Stimulated activated CD4-positive, alpha-beta T cell treated with anti-CD3 and anti-CD28 coated beads, Interleukin-1b, Interleukin-23, amount 100 ng/mL, for 4 hours (primary cell): ENCODE data around the gene SCGB1C2.
"Not testable (repeated sequence)": the region's sequence is repeated elsewhere in the genome, so short reads cannot be mapped to it uniquely, and the experiment has no call there.

Experiments
- DNase-seq, 2 donors: peaks; one replicate each; pipeline ENCODE4 v3.0.0-alpha.2; 2020; ENCODE audit warnings: low read depth in 2 of 2

Gene SCGB1C2

GRCh38 chr17:137166-137807 is at the start of gene SCGB1C2:
Gene SCGB1C2, plus strand, starts transcription at chr17:137569. Its CDS starts 22 bp downstream, at chr17:137591.
- DNase-seq = not testable (repeated sequence)

DNA sequence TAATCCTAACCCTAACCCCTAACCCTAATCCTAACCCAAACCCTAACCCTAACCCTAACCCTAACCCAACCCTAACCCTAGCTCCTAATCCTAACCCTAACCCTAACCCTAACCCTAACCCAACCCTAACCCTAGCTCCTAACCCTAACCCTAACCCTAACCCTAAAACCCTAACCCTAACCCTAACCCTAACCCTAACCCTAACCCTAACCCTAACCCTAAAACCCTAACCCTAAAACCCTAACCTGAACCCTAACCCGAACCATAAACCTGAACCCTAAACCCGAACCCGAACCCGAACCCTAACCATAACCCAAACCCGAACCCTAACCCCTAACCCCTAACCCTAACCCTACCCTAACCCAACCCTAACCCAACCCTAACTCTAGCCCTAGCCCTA is 24.3 kb upstream of the SCGB1C2 start:
- not testable (repeated sequence) for DNase-seq

GRCh38 chr17:118339-118917 is 18.9 kb upstream of the SCGB1C2 start:
- DNase-seq = not testable (repeated sequence)

DNA sequence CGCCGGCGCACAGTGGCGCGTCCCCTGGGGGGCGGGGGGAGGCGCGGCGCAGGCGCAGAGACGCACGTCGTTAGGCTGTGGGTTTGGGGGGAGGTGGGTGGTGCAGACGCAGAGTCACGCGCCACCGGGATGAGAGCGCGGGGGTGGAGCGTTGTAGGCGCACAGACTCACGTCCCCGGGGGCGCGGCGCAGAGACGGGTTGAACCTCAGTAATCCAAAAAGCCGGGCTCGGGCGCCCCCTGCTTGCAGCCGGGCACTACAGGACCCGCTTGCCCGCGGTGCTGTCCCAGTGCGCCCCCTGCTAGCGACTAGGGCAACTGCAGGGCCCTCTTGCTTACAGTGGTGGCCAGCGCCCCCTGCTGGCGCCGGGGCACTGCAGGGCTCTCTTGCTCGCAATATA is 3.4 kb upstream of the SCGB1C2 start:
- not testable (repeated sequence) for DNase-seq

DNA sequence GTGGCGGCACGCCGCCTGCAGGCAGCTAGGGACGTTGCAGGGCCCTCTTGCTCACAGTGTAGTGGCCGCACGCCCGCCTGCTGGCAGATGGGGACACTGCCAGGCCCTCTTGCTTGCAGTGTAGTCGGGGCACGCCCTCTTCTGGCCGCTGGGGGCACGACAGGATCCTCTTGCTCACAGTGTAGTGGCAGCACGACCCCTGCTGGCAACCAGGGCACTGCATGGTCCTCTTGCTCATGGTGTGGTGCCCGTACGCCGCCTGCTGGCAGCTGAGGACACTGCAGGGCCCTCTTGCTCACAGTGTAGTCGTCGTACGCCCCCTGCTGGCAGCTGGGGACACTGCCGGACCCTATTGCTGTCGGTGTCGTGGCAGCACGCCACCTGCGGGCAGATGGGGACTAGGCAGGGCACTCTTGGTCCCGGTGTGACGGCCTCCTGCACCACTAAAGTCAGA is 3.0 kb upstream of the SCGB1C2 start:
- not testable (repeated sequence) for DNase-seq

- not testable (repeated sequence) for DNase-seq
Measured at GRCh38 chr17:135022-135421, 2.3 kb upstream of the SCGB1C2 start.

- not testable (repeated sequence) for DNase-seq
Measured at GRCh38 chr17:135895-136294, 1.5 kb upstream of the SCGB1C2 start.

GRCh38 chr17:136531-136930 is 838 bp upstream of the SCGB1C2 start:
- DNase-seq = peak; percentile 51 to 65

DNA sequence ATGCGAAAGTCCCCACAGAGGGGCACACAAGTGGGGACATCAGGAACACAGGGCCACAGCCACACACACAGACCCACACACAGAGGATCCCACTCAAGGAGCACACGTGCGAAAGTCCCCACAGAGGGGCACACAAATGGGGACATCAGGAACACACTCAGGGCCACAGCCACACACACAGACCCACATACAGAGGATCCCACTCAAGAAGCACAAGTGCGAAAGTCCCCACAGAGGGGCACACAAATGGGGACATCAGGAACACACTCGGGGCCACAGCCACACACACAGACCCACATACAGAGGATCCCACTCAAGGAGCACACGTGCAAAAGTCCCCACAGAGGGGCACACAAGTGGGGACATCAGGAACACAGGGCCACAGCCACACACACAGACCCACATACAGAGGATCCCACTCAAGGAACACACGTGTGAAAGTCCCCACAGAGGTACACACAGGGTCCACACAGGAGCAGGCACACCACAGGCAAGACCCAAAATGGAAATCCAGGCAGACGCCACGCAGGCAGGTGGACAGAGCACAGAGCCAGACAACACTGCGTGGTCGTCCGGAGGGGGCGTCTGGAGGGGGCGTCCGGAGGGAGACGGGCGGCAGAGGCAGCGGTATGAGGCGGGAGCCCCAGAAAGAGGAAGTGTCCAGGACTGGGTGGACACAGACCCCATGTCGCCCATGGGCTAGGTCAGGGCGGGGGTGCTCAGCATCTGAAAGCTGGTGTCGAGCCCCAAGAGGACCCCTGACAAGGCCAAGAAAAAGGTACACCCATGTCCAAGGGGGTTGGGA is 2.2 kb downstream of the SCGB1C2 start:
- DNase-seq = not testable (repeated sequence)

GRCh38 chr17:142102-142661 is 4.8 kb downstream of the SCGB1C2 start:
- DNase-seq = no peak

DNA sequence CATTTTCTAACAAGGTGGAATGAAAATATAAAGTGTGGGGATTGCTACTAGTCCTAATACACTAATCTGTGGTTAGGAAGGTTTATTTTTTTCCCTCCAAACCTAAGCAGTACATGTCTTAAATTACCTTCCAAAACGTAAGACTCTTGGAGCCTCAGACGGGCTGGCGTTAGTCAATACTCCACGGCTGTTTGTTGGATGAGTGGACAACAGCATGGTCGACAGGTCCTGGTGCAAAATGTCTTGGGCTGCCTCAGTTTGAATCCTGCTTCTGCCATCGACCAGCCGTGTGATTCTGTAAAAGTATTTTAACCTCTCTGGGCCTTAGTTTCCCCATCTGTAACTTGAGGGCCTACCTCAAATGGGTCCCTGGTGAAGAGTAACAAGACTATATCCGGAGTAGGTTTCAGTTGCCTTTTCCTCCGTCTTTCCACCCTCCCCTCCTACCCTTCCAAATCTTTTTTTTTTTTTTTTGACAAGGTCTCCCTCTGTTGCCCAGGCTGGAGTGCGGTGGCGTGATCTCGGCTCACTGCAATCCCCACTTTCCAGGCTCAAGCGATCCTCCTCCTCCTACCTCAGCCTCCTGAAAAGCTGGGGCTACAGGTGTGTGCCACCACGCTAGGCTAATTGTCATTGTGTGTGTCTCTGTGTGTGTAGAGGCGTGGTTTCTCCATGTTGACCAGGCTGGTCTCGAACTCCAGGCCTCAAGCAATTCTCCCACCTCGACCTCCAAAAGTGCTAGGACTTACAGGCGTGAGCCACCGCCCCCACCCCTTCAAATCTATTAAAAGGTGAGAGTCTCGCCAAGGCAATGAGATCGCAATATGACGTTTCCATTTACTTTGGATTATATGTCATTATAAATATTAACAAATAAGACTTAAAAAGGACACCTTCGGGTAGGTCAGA is 5.8 kb downstream of the SCGB1C2 start:
- DNase-seq = no peak

DNA sequence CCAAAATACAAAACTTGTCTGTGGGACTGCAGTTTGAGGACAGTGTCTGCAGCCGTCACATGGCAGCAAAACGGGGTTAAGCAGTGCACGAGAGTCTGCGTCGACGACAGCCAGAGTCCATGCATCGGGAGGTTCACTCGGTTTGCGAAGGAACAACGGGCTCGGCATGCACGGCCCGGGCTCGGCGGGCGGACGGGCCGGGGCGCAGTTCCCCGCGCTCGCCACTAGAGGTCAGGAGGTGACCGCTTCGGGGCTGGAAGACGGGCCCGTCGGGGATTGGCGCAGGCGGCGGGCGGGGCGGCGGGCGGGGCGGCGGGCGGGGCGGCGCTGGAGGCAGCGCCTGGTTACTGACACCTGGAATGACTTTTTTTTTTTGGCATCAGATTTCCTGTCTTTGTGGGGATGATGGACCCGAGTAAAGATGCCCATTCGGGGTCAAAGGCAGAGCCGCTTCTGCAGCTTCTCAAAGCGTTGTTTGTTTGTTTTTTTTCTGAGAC is 6.5 kb downstream of the SCGB1C2 start:
- peak; percentile 85 to 87 for DNase-seq

DNA sequence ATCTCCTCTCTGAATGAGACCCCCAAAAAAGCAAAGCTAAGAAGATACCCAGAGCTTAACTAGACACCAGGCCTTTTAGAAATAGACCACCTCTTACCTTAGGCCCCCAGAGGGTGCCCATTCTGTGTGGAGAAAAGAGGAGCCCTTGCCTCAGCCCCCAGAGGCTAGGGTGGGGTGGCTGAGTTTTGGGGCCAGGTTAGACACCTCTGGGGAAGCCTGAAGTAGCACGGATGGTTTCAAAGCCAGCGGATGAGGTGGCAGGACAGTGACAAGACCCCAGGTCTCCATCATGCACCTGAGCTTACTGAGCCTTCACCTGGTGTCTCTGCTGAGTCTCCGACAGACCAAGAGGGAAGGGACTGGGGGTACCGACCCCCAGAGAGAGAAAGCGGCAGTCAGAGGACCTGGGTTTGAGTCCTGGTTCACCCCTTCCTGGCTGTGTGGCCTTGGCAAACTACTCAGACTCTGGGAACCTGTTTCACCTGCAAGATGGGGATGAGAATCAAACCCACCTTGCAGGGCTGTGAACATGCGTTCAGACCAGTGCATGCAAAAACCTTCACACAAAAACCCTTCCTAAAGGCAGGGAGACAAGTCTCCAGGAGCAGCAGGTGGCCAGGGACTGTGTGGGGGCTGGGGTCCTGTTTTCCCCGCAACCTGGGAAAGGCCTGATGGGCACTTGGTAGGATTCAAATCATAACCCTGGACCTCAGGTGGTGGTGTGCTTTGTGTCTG is 7.7 kb downstream of the SCGB1C2 start:
- no peak for DNase-seq

- no peak for DNase-seq
Measured at GRCh38 chr17:145671-146541, 8.5 kb downstream of the SCGB1C2 start.

DNA sequence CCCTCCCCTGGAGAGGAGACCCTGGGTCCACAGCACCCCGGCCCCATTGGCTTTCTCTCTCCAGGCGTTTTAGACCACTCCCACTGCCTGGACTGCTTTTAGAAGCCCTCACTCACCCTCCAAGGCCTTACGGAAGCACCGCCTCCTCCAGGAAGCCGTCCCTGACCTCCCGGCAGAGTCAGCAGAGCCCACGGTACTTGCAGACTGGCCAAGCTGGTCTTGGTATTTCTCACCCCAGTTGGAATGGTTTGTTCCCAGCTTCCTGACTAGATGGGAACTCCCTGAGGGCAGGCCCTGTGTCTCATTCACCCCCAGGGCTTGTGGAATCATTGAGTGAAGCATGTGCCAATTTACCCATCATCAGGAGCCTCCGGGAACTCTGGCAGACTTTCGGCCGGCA is 9.2 kb downstream of the SCGB1C2 start:
- DNase-seq = no peak

DNA sequence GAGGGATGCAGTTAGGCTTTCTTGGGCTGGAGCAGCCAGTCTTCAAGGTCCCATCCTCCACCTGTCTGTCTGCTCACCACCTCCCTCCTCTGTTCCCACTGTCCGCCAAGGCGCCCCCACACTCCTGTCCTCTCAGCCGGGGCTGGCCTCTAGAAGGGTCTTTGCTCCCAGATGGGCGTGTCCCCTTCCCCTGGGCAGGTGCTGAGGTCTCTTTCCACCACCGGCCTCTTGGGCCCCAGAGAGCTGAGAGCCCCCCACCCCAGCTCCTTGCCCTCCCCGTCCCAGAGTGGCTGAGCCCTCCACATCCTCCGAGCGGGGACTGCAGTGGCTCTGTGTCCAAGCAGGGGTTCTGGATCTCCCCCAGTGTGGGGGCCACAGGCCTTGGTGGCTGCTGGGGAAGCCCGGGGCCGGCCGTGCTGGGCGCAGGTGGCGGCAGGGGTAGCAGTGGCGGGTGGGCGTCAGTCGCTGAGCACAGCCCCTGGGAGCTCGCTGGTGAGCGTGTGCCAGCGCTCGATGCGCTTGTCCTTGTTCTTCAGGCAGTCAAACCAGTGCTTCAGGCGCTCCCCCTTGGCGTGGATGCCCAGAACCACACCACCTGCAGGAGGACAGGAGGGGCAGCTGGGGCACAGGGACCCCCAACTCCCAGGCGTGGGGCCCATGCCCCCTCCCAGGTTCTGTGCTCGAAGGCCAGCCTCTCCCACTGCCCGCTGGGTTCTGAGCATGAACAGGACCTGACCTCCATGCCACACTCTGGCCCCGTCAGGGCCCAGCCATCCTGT is 9.8 kb downstream of the SCGB1C2 start:
- no peak for DNase-seq

- no peak for DNase-seq
Measured at GRCh38 chr17:147796-148740, 10.7 kb downstream of the SCGB1C2 start.

- no peak for DNase-seq
Measured at GRCh38 chr17:148757-149156, 11.4 kb downstream of the SCGB1C2 start.
